CD8-positive, alpha-beta memory T cell (primary cell): ENCODE measurements around the gene CEP162. TPM values are rescaled to one million over a fixed set of nuclear protein-coding genes. Genes with fewer than 3 reads are reported as not detected.
"Not testable (repeated sequence)": the region's sequence is repeated elsewhere in the genome, so short reads cannot be mapped to it uniquely, and the experiment has no call there.

Experiments used
- CTCF ChIA-PET: fragments of 350-600 bp; sonication (Branson Sonifier 250); formaldehyde crosslinking; loops from one replicate; lab custom pipeline; 2021; ENCODE audit warnings: antibody characterized with exemption; lab: Charles Lee
- POLR2A ChIA-PET: fragments of 350-600 bp; sonication (Branson Sonifier 250); formaldehyde crosslinking; loops from one replicate; lab custom pipeline; 2021; ENCODE audit warnings: antibody characterized with exemption; lab: Charles Lee
- DNase-seq, 5 donors: peaks; one replicate each; pipeline versions ENCODE4 v3.0.0 to v3.0.0-alpha.2; 2020 to 2022; ENCODE audit warnings: mixed read lengths in 1 of 5
- H3K27ac ChIP-seq: one replicate; pipeline ENCODE4 v1.7.0; 2013; ENCODE audit warnings: low read depth, mild to moderate bottlenecking, low read length, moderate library complexity
- H3K27me3 ChIP-seq: 2 replicates; pipeline ENCODE4 v1.7.0; 2013; ENCODE audit warnings: low read length, mild to moderate bottlenecking; ENCODE audit not compliant: insufficient read depth, poor library complexity, severe bottlenecking
- H3K36me3 ChIP-seq: 2 replicates; pipeline ENCODE4 v1.7.0; 2013; ENCODE audit warnings: mild to moderate bottlenecking, low read length, moderate library complexity; ENCODE audit not compliant: insufficient read depth
- H3K4me1 ChIP-seq: 2 replicates; pipeline ENCODE4 v1.7.0; 2013; ENCODE audit warnings: mild to moderate bottlenecking, low read length, moderate library complexity; ENCODE audit not compliant: insufficient read depth
- H3K4me3 ChIP-seq: 2 replicates; pipeline ENCODE4 v1.7.0; 2013; ENCODE audit warnings: mild to moderate bottlenecking, low read length
- H3K9me3 ChIP-seq: 2 replicates; pipeline ENCODE4 v1.7.0; 2013; ENCODE audit warnings: mild to moderate bottlenecking, low read length
- H3K27ac Mint-ChIP-seq, 8 donors: one replicate each; pipeline ENCODE4 v1.8.0; 2020 to 2021; ENCODE audit warnings: mixed read lengths in 8 of 8, mild to moderate bottlenecking in 6 of 8, inconsistent platforms in 3 of 8, moderate library complexity in 3 of 8
- H3K27me3 Mint-ChIP-seq, 2 donors: one replicate each; pipeline ENCODE4 v1.8.0; 2020 to 2021; ENCODE audit warnings: mixed read lengths in 2 of 2, mild to moderate bottlenecking in 1 of 2, moderate library complexity in 1 of 2
- H3K36me3 Mint-ChIP-seq, 3 donors: one replicate each; pipeline ENCODE4 v1.8.0; 2020 to 2021; ENCODE audit warnings: mixed read lengths in 3 of 3, inconsistent platforms in 1 of 3, mild to moderate bottlenecking in 1 of 3
- H3K4me1 Mint-ChIP-seq, 3 donors: one replicate each; pipeline ENCODE4 v1.8.0; 2020 to 2021; ENCODE audit warnings: mixed read lengths in 3 of 3, inconsistent platforms in 1 of 3, mild to moderate bottlenecking in 1 of 3
- H3K4me3 Mint-ChIP-seq, 7 donors: one replicate each; pipeline ENCODE4 v1.8.0; 2020 to 2021; ENCODE audit warnings: mixed read lengths in 7 of 7, mild to moderate bottlenecking in 6 of 7, moderate library complexity in 4 of 7, inconsistent platforms in 2 of 7
- H3K9me3 Mint-ChIP-seq, 5 donors: one replicate each; pipeline ENCODE4 v1.8.0; 2020 to 2022; ENCODE audit warnings: mixed read lengths in 5 of 5, mild to moderate bottlenecking in 3 of 5, moderate library complexity in 2 of 5, inconsistent platforms in 1 of 5
- polyA plus RNA-seq: library from polyadenylated mRNA; unstranded; fragments of 300-500 nt; fragmentation: Illumina TruSeq; gene quantifications from one replicate; pipeline ENCODE4 v1.2.3, GENCODE V29; 2021
- total RNA-seq, 2 experiments: library from RNA; stranded (reverse); gene quantifications; one replicate each; pipeline ENCODE4 v1.2.3, GENCODE V29; 2021

CEP162 gene
- total and polyA plus RNA-seq, 3 experiments from 2014 or later: 5.5 to 6.0 (median 5.6) TPM

DNA sequence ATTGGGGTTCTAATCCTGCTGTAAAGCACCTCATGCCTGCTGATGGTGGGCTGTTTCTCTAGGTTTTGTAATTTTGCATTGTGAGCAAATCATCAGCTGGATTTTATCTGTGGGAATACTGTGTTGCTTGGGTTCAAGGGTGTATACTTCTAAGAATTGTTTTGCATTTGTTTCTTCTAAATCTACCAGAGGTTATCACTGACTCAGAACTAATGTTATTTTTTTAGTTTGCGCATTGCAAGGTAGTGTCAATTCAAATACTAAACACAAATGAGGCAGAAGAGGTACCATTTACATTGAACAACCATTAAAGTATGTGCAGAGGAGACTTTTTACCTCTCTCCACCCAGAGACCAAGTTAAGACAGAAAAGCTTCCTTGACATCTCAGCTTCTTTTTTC lies 60.0 kb downstream of the CEP162 start:
- no peak for DNase-seq
- Mint-ChIP-seq H3K36me3 (peaks cover 23 to 51% (median 35%) of the 10 kb centered on the region in 3 donors), H3K9me3 (peaks cover 0 to under 1% (median 0%) of the 10 kb centered on the region in 5 donors), H3K27ac (no peak overlapping the region), H3K4me1 (no peaks in the 10 kb centered on the region), H3K4me3 (no peak overlapping the region), H3K27me3 (no peaks in the 10 kb centered on the region)
- no peak overlapping the region for H3K27ac ChIP-seq
- CTCF ChIA-PET: no interaction called here
- no peaks in the 10 kb centered on the region for H3K9me3 ChIP-seq
- POLR2A ChIA-PET: no interaction called here
- H3K36me3 ChIP-seq: no peaks in the 10 kb centered on the region
- H3K27me3 ChIP-seq: no peaks in the 10 kb centered on the region
- no peak overlapping the region for H3K4me3 ChIP-seq
- no peaks in the 10 kb centered on the region for H3K4me1 ChIP-seq

DNA sequence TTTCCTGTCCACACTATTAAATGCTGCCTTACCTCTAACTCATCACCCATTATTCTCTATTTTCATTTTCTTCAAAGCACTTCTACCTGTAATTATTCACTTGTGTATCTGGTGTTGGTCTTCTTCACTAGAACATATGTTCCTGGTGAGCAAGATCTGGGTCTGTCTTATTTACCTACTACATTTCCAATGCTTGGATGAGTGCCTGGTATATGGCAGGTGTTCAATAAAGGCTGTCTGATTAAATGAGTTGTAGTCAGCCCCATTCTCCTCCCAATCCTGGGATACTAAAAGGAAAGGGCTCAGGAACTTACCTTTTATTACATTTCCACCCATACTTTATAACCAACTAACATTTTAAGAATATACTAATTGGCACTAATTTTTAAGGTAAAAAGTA lies 61.0 kb downstream of the CEP162 start:
- H3K27me3 Mint-ChIP-seq: no peaks in the 10 kb centered on the region
- CTCF ChIA-PET: no interaction called here

DNA sequence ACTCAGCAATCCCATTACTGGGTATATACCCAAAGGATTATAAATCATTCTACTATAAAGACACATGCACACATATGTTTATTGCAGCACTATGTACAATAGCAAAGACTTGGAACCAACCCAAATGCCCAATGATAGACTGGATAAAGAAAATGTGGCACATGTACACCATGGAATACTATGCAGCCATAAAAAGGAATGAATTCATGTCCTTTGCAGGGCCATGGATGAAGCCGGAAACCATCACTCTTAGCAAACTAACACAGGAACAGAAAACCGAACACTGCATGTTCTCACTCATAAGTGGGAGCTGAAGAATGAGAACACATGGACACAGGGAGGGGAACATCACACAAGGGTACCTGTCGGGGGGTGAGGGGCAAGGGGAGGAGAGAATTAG lies 63.1 kb downstream of the CEP162 start:
- POLR2A ChIA-PET, DNase-seq, H3K4me3 ChIP-seq, H3K36me3 ChIP-seq, CTCF ChIA-PET, H3K9me3 Mint-ChIP-seq, H3K27ac Mint-ChIP-seq, H3K27me3 ChIP-seq, H3K9me3 ChIP-seq, H3K27me3 Mint-ChIP-seq, H3K27ac ChIP-seq, H3K4me1 Mint-ChIP-seq, H3K4me3 Mint-ChIP-seq, H3K4me1 ChIP-seq: not testable (repeated sequence)
- H3K36me3 Mint-ChIP-seq: peaks cover 35 to 49% (median 38%) of the 10 kb centered on the region in 3 donors

More for the DNA sequence above, 61.0 kb downstream of the CEP162 start:
- Histone ChIP-seq H3K9me3 (no peaks in the 10 kb centered on the region), H3K4me3 (no peak overlapping the region), H3K27me3 (no peaks in the 10 kb centered on the region), H3K36me3 (no peaks in the 10 kb centered on the region), H3K4me1 (no peaks in the 10 kb centered on the region), H3K27ac (no peak overlapping the region)
- DNase-seq: no peak
- no peaks in the 10 kb centered on the region for H3K4me1 Mint-ChIP-seq
- no peak overlapping the region for H3K4me3 Mint-ChIP-seq
- H3K36me3 Mint-ChIP-seq: peaks cover 26 to 54% (median 33%) of the 10 kb centered on the region in 3 donors
- peak overlapping the region in 1 of 8 donors; percentile 1 for H3K27ac Mint-ChIP-seq
- POLR2A ChIA-PET: no interaction called here
- H3K9me3 Mint-ChIP-seq: peaks cover 0 to 1% (median 0%) of the 10 kb centered on the region in 5 donors

DNA sequence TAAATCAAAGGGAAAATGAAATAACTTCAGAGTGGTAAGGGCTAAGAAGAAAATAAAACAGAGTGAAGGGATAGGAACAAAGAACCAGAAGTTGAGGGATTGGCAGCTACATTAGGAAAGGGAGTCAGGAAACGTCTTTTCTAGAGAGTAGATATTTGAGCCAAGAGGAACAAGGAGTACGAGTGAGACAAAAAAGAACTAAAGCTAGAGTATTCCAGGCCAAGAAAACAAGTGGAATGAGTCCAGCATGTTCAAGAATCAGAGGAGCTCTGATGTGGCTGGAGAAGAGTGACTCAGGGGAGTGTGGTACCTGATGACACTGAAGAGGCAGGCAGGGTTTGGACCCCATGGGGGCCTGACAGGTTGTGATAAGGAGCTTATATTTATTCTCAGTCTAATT lies 66.3 kb downstream of the CEP162 start:
- ChIA-PET CTCF (no interaction called here), POLR2A (no interaction called here)
- Histone ChIP-seq H3K36me3 (no peaks in the 10 kb centered on the region), H3K4me1 (no peaks in the 10 kb centered on the region), H3K4me3 (no peak overlapping the region), H3K27me3 (no peaks in the 10 kb centered on the region), H3K27ac (no peak overlapping the region), H3K9me3 (no peaks in the 10 kb centered on the region)
- H3K4me1 Mint-ChIP-seq: no peaks in the 10 kb centered on the region
- peaks cover 0 to 1% (median 0%) of the 10 kb centered on the region in 5 donors for H3K9me3 Mint-ChIP-seq
- peaks cover 31 to 52% (median 48%) of the 10 kb centered on the region in 3 donors for H3K36me3 Mint-ChIP-seq
- no peaks in the 10 kb centered on the region for H3K27me3 Mint-ChIP-seq
- no peak for DNase-seq
- no peak overlapping the region for H3K4me3 Mint-ChIP-seq
- H3K27ac Mint-ChIP-seq: no peak overlapping the region

DNA sequence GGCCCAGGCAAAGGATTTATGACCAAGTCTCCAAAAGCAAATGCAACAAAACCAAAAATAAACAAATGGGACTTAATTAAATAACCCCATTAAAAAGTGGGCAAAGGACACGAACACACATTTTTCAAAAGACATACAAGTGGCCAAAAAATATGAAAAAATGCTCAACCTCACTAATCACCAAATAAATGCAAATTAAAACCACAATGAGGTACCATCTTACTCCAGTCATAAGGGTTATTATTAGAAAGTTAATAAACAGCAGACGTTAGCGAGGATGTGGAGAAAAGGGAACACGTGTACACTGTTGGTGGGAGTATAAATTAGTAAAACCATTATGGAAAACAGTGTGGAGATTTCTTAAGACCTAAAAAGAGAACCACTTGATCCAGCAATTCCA lies 71.1 kb downstream of the CEP162 start:
- H3K4me3 Mint-ChIP-seq: no peak overlapping the region
- no peak for DNase-seq
- POLR2A ChIA-PET: no interaction called here
- H3K4me1 ChIP-seq: no peaks in the 10 kb centered on the region
- no peaks in the 10 kb centered on the region for H3K9me3 Mint-ChIP-seq
- H3K36me3 ChIP-seq: no peaks in the 10 kb centered on the region
- peaks cover 0 to 2% of the 10 kb centered on the region in 2 donors for H3K27me3 Mint-ChIP-seq
- H3K4me1 Mint-ChIP-seq: no peaks in the 10 kb centered on the region
- H3K27me3 ChIP-seq: no peaks in the 10 kb centered on the region
- CTCF ChIA-PET: no interaction called here
- H3K9me3 ChIP-seq: no peaks in the 10 kb centered on the region
- peaks cover 34 to 60% (median 57%) of the 10 kb centered on the region in 3 donors for H3K36me3 Mint-ChIP-seq
- no peak overlapping the region for H3K27ac ChIP-seq
- H3K27ac Mint-ChIP-seq: no peak overlapping the region
- no peak overlapping the region for H3K4me3 ChIP-seq

DNA sequence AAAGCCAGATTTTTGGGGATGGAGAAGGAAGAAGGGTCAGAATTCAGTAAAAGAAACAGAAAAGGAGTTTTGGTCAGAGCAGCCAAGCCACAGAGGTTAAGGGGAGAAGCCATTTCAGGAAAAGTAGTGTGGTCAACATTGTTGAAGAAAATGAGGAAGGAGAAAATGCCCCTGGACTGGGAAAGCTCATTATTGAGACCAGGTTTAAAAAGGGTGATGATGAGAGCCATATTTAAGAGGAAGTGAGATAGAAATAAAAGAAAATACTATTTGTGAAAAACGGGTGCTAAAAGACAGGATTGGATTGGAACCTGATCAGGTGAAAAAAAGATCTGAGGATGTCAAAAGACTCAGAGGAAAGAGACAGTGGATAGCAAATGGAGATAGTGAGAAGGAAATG lies 75.8 kb downstream of the CEP162 start:
- H3K27ac Mint-ChIP-seq: no peak overlapping the region
- H3K27me3 ChIP-seq: no peaks in the 10 kb centered on the region
- no peak overlapping the region for H3K4me3 Mint-ChIP-seq
- no peaks in the 10 kb centered on the region for H3K4me1 ChIP-seq
- H3K4me1 Mint-ChIP-seq: no peaks in the 10 kb centered on the region
- peaks cover 0 to 2% of the 10 kb centered on the region in 2 donors for H3K27me3 Mint-ChIP-seq
- H3K36me3 ChIP-seq: no peaks in the 10 kb centered on the region
- H3K9me3 ChIP-seq: no peaks in the 10 kb centered on the region
- H3K36me3 Mint-ChIP-seq: peaks cover 40 to 60% (median 53%) of the 10 kb centered on the region in 3 donors
- H3K9me3 Mint-ChIP-seq: no peaks in the 10 kb centered on the region
- ChIA-PET POLR2A (no interaction called here), CTCF (no interaction called here)
- no peak overlapping the region for H3K27ac ChIP-seq
- no peak overlapping the region for H3K4me3 ChIP-seq
- no peak for DNase-seq

DNA sequence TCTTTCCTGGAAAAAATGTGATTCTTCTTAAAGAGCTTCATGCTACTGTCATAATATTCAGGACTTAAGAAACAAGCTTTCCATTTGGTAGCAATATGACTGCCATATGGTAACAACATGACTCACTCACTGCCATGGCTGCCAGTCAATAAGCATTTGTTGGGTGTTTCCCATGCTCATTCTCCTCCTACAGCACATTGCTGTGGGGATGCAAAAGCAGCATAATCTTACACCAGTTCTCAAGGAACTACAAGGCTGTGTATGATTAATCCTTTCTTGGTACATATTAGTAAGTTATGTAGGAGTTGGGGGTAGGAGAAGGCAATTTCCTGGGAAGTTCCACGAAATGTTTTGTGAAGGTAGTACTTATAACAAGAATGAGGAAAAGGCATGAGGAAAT lies 76.7 kb downstream of the CEP162 start:
- Histone ChIP-seq H3K4me1 (no peaks in the 10 kb centered on the region), H3K9me3 (no peaks in the 10 kb centered on the region), H3K36me3 (no peaks in the 10 kb centered on the region), H3K4me3 (no peak overlapping the region), H3K27ac (no peak overlapping the region), H3K27me3 (no peaks in the 10 kb centered on the region)
- ChIA-PET POLR2A (no interaction called here), CTCF (no interaction called here)
- Mint-ChIP-seq H3K4me3 (no peak overlapping the region), H3K36me3 (peaks cover 42 to 60% (median 53%) of the 10 kb centered on the region in 3 donors), H3K9me3 (no peaks in the 10 kb centered on the region), H3K27me3 (peaks cover 0 to 2% of the 10 kb centered on the region in 2 donors), H3K4me1 (no peaks in the 10 kb centered on the region), H3K27ac (no peak overlapping the region)
- no peak for DNase-seq

DNA sequence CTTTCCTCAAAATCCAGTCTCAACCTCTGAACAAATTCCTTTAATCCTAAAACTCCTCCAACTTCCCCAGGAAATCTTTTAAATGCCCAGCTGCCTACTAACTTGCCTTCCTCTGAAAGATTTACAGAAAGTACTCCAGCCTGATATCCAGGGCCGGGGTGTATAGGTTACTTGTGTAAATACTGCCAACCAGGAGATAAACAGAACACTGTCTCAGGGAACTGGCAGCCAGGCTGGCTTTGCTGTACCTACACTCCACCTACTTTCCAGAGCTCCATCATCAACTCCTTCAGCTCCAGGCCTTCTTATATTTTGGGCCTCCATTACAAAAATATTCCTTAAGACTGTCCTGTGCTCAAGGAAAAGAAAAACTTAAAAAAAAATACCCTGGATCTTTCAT lies 85.9 kb downstream of the CEP162 start:
- no peak for DNase-seq
- Histone ChIP-seq H3K27me3 (no peaks in the 10 kb centered on the region), H3K27ac (no peak overlapping the region), H3K4me3 (no peak overlapping the region), H3K36me3 (no peaks in the 10 kb centered on the region), H3K4me1 (no peaks in the 10 kb centered on the region), H3K9me3 (no peaks in the 10 kb centered on the region)
- Mint-ChIP-seq H3K36me3 (peaks cover 32 to 68% (median 40%) of the 10 kb centered on the region in 3 donors), H3K4me3 (no peak overlapping the region), H3K4me1 (no peaks in the 10 kb centered on the region), H3K27me3 (no peaks in the 10 kb centered on the region), H3K9me3 (no peaks in the 10 kb centered on the region), H3K27ac (peak overlapping the region in 2 of 8 donors; percentile 8 to 62)
- ChIA-PET POLR2A (no interaction called here), CTCF (no interaction called here)

DNA sequence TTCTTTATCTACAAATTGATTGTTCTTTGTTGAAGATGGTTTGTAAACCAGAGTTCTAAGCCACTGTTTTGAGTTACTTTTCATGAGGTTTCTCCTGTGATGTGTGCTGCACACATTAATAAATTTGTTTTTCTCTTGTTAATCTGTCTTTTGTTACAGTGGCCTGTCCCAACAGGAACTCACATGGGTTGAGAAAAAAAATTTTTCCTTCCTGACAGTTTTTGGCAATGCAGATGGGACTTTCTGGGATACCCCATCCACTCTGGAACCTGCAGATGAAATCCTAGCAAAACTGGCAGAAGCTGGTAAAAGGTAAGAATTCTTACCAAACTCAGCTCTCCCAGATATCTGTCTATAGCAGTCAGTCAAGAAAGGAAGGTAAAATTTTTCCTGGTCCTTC lies 88.1 kb downstream of the CEP162 start:
- DNase-seq: no peak
- Mint-ChIP-seq H3K27me3 (peaks cover 0 to 1% of the 10 kb centered on the region in 2 donors), H3K27ac (no peak overlapping the region), H3K4me3 (no peak overlapping the region), H3K36me3 (peaks cover 26 to 63% (median 44%) of the 10 kb centered on the region in 3 donors), H3K4me1 (no peaks in the 10 kb centered on the region), H3K9me3 (no peaks in the 10 kb centered on the region)
- no peaks in the 10 kb centered on the region for H3K9me3 ChIP-seq
- ChIA-PET CTCF (no interaction called here), POLR2A (no interaction called here)
- no peak overlapping the region for H3K4me3 ChIP-seq
- no peak overlapping the region for H3K27ac ChIP-seq
- H3K27me3 ChIP-seq: no peaks in the 10 kb centered on the region
- no peaks in the 10 kb centered on the region for H3K4me1 ChIP-seq
- no peaks in the 10 kb centered on the region for H3K36me3 ChIP-seq
